Measurements from ENCODE around the gene CCAR1.
"Not testable (repeated sequence)": the region's sequence is repeated elsewhere in the genome, so short reads cannot be mapped to it uniquely, and the experiment has no call there.

Gene CCAR1

DNA sequence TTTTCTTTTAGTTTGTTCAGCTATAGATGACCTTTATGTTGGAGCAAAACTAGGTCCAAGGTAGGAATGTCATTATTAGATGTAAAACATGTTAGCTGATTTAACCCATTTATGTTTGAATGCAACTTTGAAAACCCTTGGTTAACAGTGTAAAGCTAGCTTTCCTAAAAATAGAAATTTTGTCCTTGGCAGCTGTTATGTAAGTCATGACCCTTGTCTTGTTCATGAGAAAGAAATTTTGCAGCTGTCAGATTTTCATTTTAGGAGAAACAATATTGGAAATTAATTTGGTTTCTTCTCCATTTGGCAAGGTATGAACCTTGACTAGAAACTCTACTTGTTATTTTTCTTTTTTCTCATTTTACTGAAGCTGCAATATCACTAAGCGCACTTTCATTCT lies 23.9 kb upstream of the CCAR1 start:
- no peaks in the 10 kb centered on the region for H3K79me2 ChIP-seq (ENCODE audit: insufficient read depth, low read length)
- TF ChIP-seq CTCF (conservative IDR thresholded peaks at IDR 0.05; ENCODE audit: low read length) (no peak), EZH2phosphoT487 (IDR thresholded peaks at IDR 0.05; ENCODE audit: borderline replicate concordance) (no peak)
- peaks cover 9% of the 10 kb centered on the region; the same call in 1 of the 2 replicates for H3K36me3 ChIP-seq (ENCODE audit: insufficient read depth, low read length)

GRCh38 chr10:68700197-68700596 lies 20.8 kb upstream of the CCAR1 start:
- H3K9me2 ChIP-seq (replicated peaks; ENCODE audit: low read depth, low read length), result no peaks in the 10 kb centered on the region
- H3K36me3 ChIP-seq (ENCODE audit: insufficient read depth, low read length), result no peaks in the 10 kb centered on the region
- H2AFZ ChIP-seq (ENCODE audit: low read length), result no peak overlapping the region
- no peak overlapping the region for H3K9ac ChIP-seq (ENCODE audit: low read depth, low read length, poor library complexity, severe bottlenecking)
- no peak overlapping the region for H3K4me2 ChIP-seq (ENCODE audit: low read depth, low read length, poor library complexity, severe bottlenecking)
- H3K4me3 ChIP-seq (ENCODE audit: low read length, poor library complexity, severe bottlenecking), result no peak overlapping the region
- no peaks in the 10 kb centered on the region for H3K27me3 ChIP-seq (ENCODE audit: insufficient read depth, low read length, poor library complexity, severe bottlenecking)
- no peaks in the 10 kb centered on the region for H4K20me1 ChIP-seq (ENCODE audit: insufficient read depth, low read length, poor library complexity, severe bottlenecking)
- H3F3A ChIP-seq (ENCODE audit: low read depth), result no peaks in the 10 kb centered on the region
- TF ChIP-seq CTCF (conservative IDR thresholded peaks at IDR 0.05; ENCODE audit: low read length) (no peak), EZH2phosphoT487 (IDR thresholded peaks at IDR 0.05; ENCODE audit: borderline replicate concordance) (no peak)
- H3K79me2 ChIP-seq (ENCODE audit: insufficient read depth, low read length), result no peaks in the 10 kb centered on the region
- no peaks in the 10 kb centered on the region for H3K4me1 ChIP-seq (ENCODE audit: insufficient read depth, low read length, poor library complexity, severe bottlenecking)
- H3K9me3 ChIP-seq (ENCODE audit: insufficient read depth, low read depth, low read length), result no peaks in the 10 kb centered on the region

More for the DNA sequence above, 23.9 kb upstream of the CCAR1 start:
- H2AFZ ChIP-seq (ENCODE audit: low read length), result no peak overlapping the region
- no peaks in the 10 kb centered on the region for H3F3A ChIP-seq (ENCODE audit: low read depth)
- no peaks in the 10 kb centered on the region for H3K4me1 ChIP-seq (ENCODE audit: insufficient read depth, low read length, poor library complexity, severe bottlenecking)
- H3K4me3 ChIP-seq (ENCODE audit: low read length, poor library complexity, severe bottlenecking), result no peak overlapping the region
- no peaks in the 10 kb centered on the region for H3K9me3 ChIP-seq (ENCODE audit: insufficient read depth, low read depth, low read length)
- H3K9me2 ChIP-seq (replicated peaks; ENCODE audit: low read depth, low read length), result no peaks in the 10 kb centered on the region
- no peak overlapping the region for H3K4me2 ChIP-seq (ENCODE audit: low read depth, low read length, poor library complexity, severe bottlenecking)
- H4K20me1 ChIP-seq (ENCODE audit: insufficient read depth, low read length, poor library complexity, severe bottlenecking), result no peaks in the 10 kb centered on the region
- no peaks in the 10 kb centered on the region for H3K27me3 ChIP-seq (ENCODE audit: insufficient read depth, low read length, poor library complexity, severe bottlenecking)
- H3K9ac ChIP-seq (ENCODE audit: low read depth, low read length, poor library complexity, severe bottlenecking), result no peak overlapping the region

- no peak for TF ChIP-seq EZH2phosphoT487 (IDR thresholded peaks at IDR 0.05; ENCODE audit: borderline replicate concordance)
- TF ChIP-seq CTCF (conservative IDR thresholded peaks at IDR 0.05; ENCODE audit: low read length), result no peak
- no peaks in the 10 kb centered on the region for H3K9me3 ChIP-seq (ENCODE audit: insufficient read depth, low read depth, low read length)
- no peaks in the 10 kb centered on the region for H3K79me2 ChIP-seq (ENCODE audit: insufficient read depth, low read length)
- H3K4me3 ChIP-seq (ENCODE audit: low read length, poor library complexity, severe bottlenecking), result no peak overlapping the region
- no peaks in the 10 kb centered on the region for H3K4me1 ChIP-seq (ENCODE audit: insufficient read depth, low read length, poor library complexity, severe bottlenecking)
- no peak overlapping the region for H2AFZ ChIP-seq (ENCODE audit: low read length)
- H3K9me2 ChIP-seq (replicated peaks; ENCODE audit: low read depth, low read length), result no peaks in the 10 kb centered on the region
- no peak overlapping the region for H3K9ac ChIP-seq (ENCODE audit: low read depth, low read length, poor library complexity, severe bottlenecking)
- no peaks in the 10 kb centered on the region for H3K27me3 ChIP-seq (ENCODE audit: insufficient read depth, low read length, poor library complexity, severe bottlenecking)
- no peak overlapping the region for H3K4me2 ChIP-seq (ENCODE audit: low read depth, low read length, poor library complexity, severe bottlenecking)
- H3K36me3 ChIP-seq (ENCODE audit: insufficient read depth, low read length), result no peaks in the 10 kb centered on the region
- H3F3A ChIP-seq (ENCODE audit: low read depth), result no peaks in the 10 kb centered on the region
- no peaks in the 10 kb centered on the region for H4K20me1 ChIP-seq (ENCODE audit: insufficient read depth, low read length, poor library complexity, severe bottlenecking)
These were observed 15.5 kb upstream of the CCAR1 start for GRCh38 chr10:68705548-68705947.

DNA sequence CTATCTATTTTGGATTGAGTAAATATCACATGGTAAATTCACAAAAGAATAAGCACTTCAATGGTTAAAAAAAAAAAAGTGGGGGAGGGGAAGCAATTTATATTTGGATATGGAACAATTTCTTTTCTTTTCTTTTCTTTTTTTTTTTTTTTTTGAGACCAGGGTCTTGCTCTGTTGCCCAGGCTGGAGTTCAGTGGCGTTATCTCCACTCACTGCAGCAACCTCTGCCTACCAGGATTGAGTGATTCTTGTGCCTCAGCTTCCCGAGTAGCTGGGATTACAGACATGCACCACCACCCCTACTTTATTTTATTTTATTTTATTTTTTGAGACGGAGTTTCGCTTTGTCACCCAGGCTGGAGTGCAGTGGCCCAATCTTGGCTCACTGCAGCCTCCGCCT lies 12.1 kb upstream of the CCAR1 start:
- not testable (repeated sequence) for H3K9me2 ChIP-seq (replicated peaks; ENCODE audit: low read depth, low read length); H3K4me2 ChIP-seq (ENCODE audit: low read depth, low read length, poor library complexity, severe bottlenecking); H3K27me3 ChIP-seq (ENCODE audit: insufficient read depth, low read length, poor library complexity, severe bottlenecking); H3K79me2 ChIP-seq (ENCODE audit: insufficient read depth, low read length); H3K36me3 ChIP-seq (ENCODE audit: insufficient read depth, low read length); H2AFZ ChIP-seq (ENCODE audit: low read length); H3K9ac ChIP-seq (ENCODE audit: low read depth, low read length, poor library complexity, severe bottlenecking); H3F3A ChIP-seq (ENCODE audit: low read depth); H3K9me3 ChIP-seq (ENCODE audit: insufficient read depth, low read depth, low read length); H3K4me3 ChIP-seq (ENCODE audit: low read length, poor library complexity, severe bottlenecking); H3K4me1 ChIP-seq (ENCODE audit: insufficient read depth, low read length, poor library complexity, severe bottlenecking); H4K20me1 ChIP-seq (ENCODE audit: insufficient read depth, low read length, poor library complexity, severe bottlenecking)

DNA sequence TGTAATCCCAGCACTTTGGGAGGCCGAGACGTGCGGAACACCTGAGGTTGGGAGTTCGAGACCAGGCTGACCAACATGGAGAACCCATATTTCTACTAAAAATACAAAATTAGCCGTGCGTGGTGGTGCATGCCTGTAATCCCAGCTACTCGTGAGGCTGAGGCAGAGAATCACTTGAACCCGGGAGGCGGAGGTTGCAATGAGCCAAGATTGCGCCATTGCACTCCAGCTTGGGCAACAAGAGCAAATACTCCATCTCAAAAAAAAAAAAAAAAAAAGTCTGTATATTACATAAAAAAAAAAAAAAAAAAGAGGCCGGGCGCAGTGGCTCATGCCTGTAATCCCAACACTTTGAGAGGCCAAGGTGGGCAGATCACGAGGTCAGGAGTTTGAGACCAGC lies 8.0 kb upstream of the CCAR1 start:
- H3K9ac ChIP-seq (ENCODE audit: low read depth, low read length, poor library complexity, severe bottlenecking); H3K4me1 ChIP-seq (ENCODE audit: insufficient read depth, low read length, poor library complexity, severe bottlenecking): not testable (repeated sequence)

More for the DNA sequence above, 8.0 kb upstream of the CCAR1 start:
- H3K4me3 ChIP-seq (ENCODE audit: low read length, poor library complexity, severe bottlenecking); H3K9me3 ChIP-seq (ENCODE audit: insufficient read depth, low read depth, low read length); H2AFZ ChIP-seq (ENCODE audit: low read length); H3K36me3 ChIP-seq (ENCODE audit: insufficient read depth, low read length); H3F3A ChIP-seq (ENCODE audit: low read depth); H4K20me1 ChIP-seq (ENCODE audit: insufficient read depth, low read length, poor library complexity, severe bottlenecking); H3K27me3 ChIP-seq (ENCODE audit: insufficient read depth, low read length, poor library complexity, severe bottlenecking); H3K79me2 ChIP-seq (ENCODE audit: insufficient read depth, low read length); H3K4me2 ChIP-seq (ENCODE audit: low read depth, low read length, poor library complexity, severe bottlenecking); H3K9me2 ChIP-seq (replicated peaks; ENCODE audit: low read depth, low read length): not testable (repeated sequence)

Measured in Loucy (cell line).